ENCODE data around the gene FHAD1.

Gene FHAD1

DNA sequence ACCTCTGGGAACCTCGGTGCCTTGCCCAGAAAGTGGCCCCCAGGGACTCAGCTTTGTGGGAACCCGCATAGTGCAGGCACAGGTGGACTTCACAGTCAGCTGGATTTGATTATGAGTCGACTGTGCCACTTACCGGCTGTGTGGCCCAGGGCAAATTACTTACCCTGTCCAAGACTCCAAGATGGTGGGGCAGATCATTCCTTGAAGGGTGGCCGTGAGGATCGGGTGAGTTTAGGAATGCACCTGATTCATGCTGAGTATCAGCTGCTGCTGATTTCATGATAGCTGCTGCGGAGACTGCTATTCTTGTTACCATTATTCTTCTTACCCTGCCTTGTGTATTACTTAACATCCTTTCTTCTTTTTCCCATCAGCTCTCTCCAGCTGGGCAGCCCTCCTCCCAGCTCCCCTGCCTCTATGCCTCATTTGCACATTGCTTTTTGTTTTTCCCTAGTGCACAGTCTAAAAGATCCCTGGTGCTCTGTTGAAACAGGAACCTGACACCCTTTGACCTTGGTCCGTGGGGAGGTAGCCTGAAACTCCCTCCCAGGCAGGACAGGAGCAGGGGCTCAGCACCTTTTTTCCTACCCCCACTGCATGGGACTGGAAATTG is 40.5 kb upstream of the FHAD1 start:
- TF ChIP-seq, protein P1, sequence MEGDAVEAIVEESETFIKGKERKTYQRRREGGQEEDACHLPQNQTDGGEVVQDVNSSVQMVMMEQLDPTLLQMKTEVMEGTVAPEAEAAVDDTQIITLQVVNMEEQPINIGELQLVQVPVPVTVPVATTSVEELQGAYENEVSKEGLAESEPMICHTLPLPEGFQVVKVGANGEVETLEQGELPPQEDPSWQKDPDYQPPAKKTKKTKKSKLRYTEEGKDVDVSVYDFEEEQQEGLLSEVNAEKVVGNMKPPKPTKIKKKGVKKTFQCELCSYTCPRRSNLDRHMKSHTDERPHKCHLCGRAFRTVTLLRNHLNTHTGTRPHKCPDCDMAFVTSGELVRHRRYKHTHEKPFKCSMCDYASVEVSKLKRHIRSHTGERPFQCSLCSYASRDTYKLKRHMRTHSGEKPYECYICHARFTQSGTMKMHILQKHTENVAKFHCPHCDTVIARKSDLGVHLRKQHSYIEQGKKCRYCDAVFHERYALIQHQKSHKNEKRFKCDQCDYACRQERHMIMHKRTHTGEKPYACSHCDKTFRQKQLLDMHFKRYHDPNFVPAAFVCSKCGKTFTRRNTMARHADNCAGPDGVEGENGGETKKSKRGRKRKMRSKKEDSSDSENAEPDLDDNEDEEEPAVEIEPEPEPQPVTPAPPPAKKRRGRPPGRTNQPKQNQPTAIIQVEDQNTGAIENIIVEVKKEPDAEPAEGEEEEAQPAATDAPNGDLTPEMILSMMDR (IDR thresholded peaks at IDR 0.05) = no peak

DNA sequence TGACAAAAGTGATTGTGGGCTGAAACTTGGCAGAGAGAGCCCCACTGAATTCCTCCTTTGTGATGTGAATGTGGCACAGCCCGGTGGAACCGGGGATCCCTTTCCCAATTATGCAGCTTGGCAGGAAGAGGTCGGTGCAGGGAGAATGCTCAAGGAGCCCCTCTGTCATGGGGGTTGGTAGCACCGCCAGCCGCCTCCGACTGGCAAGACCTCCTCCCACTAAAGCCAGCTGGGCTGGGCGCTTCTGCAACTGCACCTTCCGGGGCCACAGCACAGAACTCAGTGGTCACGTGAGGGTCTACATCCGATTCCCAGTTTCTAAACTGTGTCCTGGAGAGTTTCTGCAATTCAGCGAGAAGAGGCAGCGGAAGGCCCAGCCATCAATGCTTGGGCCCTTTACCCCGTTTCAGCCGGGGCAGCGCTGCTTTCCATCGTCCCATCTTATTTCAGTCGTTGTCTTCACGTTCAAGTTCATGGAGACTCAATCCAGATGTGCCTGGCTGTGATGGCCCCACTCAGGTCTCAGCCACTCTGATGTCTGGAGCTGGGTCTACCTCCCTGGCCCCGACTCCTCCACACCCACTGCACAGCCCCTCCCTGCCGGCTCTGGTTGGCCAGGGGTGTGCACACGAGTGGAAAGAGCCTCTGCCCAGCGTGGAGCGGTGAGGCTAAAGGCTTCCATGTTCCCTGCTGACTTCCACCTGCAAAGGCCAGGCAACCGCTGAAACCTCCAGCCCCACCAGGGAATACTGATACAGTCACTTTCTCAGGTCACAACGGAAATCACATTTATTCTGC is 39.8 kb upstream of the FHAD1 start:
- TF ChIP-seq, protein P1 (IDR thresholded peaks at IDR 0.05) = no peak

DNA sequence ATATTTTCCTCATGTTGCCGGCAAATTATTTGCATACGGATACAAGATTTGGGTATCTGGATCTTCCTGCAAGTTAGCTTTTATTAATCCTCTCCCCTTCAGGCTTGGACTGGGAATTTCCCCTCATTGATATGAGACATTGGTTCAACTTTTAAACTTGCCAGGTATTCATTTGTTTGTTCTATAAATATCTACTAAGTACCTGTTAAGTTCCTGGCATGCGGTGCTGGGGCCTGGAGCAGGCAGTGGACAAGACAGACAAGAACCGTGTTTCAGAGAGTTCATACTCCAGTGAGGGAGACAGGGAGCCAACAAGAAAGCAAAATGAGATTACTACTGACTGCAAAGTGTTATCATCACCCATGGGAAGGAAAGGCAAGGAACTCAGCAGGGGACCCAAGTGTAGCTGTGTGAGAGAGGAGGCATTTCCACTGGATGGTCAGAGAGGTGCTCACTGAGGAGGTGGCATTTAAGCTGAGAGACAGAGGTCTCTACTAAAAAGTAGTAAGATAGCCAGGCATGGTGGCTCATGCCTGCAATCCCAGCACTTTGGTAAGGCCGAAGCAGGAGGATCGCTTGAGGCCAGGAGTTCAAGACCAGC is 39.1 kb upstream of the FHAD1 start:
- TF ChIP-seq, protein P1 (IDR thresholded peaks at IDR 0.05) = no peak

DNA sequence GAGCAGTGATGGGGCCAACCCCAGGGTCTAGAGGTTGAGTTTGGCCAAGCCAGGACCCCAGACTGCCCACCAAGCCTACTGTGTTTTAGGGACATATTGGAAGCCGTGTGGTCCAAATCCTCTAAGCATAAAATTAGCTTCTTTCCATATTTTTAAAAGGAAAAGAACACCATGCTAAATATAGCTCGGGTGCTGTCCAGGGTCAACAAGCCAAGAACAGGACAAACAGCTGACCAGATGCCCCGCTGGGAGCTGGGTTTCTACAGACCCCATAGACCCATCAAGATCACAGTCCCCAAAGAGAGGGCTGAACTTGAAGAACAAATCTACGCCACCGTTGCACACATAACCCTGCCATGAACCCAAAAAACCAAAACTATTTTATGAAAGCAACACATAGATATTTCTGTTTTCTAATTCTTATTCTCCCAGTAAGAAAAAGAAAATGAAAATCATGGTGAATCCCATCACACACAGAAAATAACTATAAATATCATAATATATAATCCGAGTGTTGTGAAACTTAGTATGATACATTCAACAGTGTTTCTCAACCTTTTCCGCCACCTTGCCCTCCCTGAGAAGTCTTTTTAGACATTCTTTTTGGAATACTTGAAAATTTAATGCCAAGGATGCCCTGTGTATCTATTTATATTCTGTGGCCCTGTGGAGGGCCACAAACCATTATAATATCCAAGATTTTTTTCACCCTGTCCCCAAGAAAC is 36.2 kb upstream of the FHAD1 start:
- TF ChIP-seq, protein P1 (IDR thresholded peaks at IDR 0.05) = no peak

DNA sequence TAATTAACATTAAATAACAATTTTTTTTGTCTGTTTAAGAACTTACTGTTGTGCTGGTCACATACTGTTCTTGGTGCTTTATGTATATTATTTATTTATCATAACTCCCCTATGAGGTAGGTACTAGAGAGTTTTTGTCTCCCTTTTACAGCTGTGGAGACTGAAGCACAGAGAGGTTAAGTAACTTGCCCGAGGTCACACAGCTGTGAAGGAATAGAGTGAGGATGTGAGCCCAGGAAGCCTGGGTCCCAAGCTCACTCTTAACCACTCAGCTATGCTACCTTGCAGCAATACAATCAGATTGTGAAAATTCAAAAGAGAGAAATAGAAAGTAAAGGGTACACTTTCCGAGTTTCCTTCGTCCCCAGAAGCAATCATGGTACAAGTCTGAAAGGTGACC is 35.6 kb upstream of the FHAD1 start:
- TF ChIP-seq, protein P1 (IDR thresholded peaks at IDR 0.05) = no peak

DNA sequence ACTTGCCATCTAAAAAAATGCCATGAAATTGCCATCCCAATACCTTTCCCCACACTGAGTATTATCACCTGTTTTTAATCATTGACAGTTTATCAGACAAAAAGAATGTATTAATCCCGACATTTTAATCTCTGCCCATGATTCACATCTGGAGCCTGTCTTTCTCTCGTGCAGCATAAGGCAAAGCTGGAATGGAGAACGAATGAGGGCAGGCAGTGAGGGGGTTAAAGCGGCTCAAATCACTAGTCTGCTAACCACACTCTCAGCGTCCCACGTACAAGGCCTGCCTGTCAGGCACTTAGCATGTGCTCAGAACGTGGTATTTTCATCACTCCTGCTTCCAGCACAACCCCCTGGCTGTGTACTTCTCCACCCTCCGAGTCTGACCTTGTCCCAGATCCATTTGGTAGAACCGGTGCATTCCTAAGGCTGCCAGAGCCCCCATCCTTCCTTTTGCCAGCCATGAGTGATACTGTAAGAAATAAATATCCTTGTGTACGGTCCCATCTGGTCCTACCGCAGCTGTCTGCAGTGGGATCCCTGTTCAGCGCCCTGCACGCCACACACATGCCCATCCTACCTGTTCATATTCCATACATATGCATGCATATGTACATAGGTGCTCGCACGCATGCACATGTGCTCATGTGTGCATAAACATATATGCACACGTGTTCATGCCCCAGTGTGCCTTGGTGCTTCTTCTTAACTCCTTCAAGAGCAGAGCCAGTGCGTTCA is 34.6 kb upstream of the FHAD1 start:
- TF ChIP-seq, protein P1 (IDR thresholded peaks at IDR 0.05) = no peak

DNA sequence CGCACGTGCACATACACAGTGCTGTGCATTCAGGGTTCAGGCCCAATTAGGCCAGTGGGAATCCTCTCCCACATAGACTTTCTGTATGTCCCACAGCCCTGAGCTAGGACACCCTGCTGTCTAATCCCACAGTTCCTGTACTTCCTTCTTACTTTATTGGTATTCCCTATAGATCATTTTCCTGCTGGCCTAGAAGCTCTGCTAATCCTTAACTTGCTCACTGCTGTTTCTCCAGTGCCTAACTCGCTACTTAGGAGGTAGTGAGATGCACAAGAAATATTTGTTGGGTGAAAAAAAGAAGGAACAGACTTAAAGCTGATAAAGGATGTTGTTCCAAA is 34.1 kb upstream of the FHAD1 start:
- TF ChIP-seq, protein P1 (IDR thresholded peaks at IDR 0.05) = no peak

Data from LNCAP (cell line).